HUES48 (cell line): ENCODE results near the gene SHOX.
"Not testable (repeated sequence)": the region's sequence is repeated elsewhere in the genome, so short reads cannot be mapped to it uniquely, and the experiment has no call there.

ENCODE experiments used
- H3K27ac ChIP-seq: one replicate; pipeline ENCODE4 v1.7.0; 2013; ENCODE audit warnings: low read depth, low read length, inconsistent platforms
- H3K27me3 ChIP-seq: 2 replicates; pipeline ENCODE4 v1.6.1; 2013; ENCODE audit warnings: mild to moderate bottlenecking, low read length; ENCODE audit not compliant: control insufficient read depth, insufficient read depth
- H3K36me3 ChIP-seq: 2 replicates; pipeline ENCODE4 v1.6.1; 2013; ENCODE audit warnings: low read length; ENCODE audit not compliant: control insufficient read depth, insufficient read depth
- H3K4me1 ChIP-seq: 2 replicates; pipeline ENCODE4 v1.6.1; 2013; ENCODE audit warnings: mild to moderate bottlenecking, low read length; ENCODE audit not compliant: control insufficient read depth, insufficient read depth
- H3K4me3 ChIP-seq: 2 replicates; pipeline ENCODE4 v1.5.1; 2013; ENCODE audit warnings: mild to moderate bottlenecking, low read depth, low read length
- H3K9ac ChIP-seq: 2 replicates; pipeline ENCODE4 v1.6.1; 2013; ENCODE audit warnings: mild to moderate bottlenecking, low read depth, low read length, moderate library complexity
- H3K9me3 ChIP-seq: 2 replicates; pipeline ENCODE4 v1.6.1; 2013; ENCODE audit warnings: low read length; ENCODE audit not compliant: control insufficient read depth, insufficient read depth

The SHOX gene

GRCh38 chrX:604616-605015 is 26.0 kb upstream of the SHOX start:
- H3K36me3 ChIP-seq, H3K4me1 ChIP-seq, H3K27me3 ChIP-seq, H3K9ac ChIP-seq, H3K4me3 ChIP-seq, H3K27ac ChIP-seq, H3K9me3 ChIP-seq: not testable (repeated sequence)

DNA sequence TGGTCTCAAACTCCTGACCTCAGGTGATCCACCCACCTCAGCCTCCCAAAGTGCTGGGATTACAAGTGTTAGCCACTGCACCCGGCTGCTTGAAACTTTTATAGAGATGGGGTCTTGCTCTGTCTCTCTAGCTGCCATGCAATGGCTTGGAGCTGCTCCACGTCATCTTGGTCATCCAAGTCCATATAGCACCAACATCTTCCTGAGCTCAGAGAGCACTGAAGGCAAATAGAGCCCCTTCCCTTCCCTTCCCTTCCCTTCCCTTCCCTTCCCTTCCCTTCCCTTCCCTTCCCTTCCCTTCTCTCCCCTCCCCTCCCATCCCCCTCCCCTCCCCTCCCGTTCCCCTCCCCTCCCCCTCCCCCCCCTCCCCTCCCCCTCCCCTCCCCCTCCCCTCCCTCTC is 22.5 kb upstream of the SHOX start:
- not testable (repeated sequence) for H3K4me3 ChIP-seq, H3K4me1 ChIP-seq, H3K27ac ChIP-seq, H3K36me3 ChIP-seq, H3K9ac ChIP-seq, H3K9me3 ChIP-seq, H3K27me3 ChIP-seq

- Histone ChIP-seq H3K36me3 (no peaks in the 10 kb centered on the region), H3K4me3 (no peak overlapping the region), H3K4me1 (no peaks in the 10 kb centered on the region), H3K9ac (no peak overlapping the region), H3K27ac (no peak overlapping the region), H3K9me3 (peaks cover 9% of the 10 kb centered on the region), H3K27me3 (peaks cover 28% of the 10 kb centered on the region)
These were observed 16.5 kb upstream of the SHOX start for GRCh38 chrX:614136-614535.

DNA sequence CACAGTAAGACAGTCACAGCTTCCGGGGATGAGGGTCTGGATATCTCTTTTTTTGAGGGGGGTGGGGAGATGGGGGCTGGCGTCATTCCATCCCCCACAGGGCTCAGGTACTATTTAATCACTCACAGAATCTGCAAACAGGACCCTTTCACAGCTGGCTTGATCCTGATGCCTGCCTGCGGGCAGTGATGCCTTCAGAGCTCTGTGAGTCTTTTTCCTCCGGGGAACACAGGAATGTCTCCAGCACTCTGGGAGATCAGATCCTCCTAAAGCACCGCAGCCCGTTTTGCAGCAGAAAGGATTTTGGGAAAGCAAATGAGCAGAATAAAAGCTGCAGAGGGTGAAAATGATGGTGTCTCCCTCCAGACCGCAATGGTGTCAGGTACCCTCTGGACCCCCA is 13.2 kb upstream of the SHOX start:
- H3K9me3 ChIP-seq: no peaks in the 10 kb centered on the region
- no peak overlapping the region for H3K27ac ChIP-seq
- H3K27me3 ChIP-seq: peaks cover 61% of the 10 kb centered on the region
- peaks cover 10% of the 10 kb centered on the region for H3K4me1 ChIP-seq
- H3K36me3 ChIP-seq: no peaks in the 10 kb centered on the region
- H3K9ac ChIP-seq: no peak overlapping the region
- no peak overlapping the region for H3K4me3 ChIP-seq

GRCh38 chrX:617891-618290 is 12.7 kb upstream of the SHOX start:
- no peak overlapping the region for H3K9ac ChIP-seq
- no peaks in the 10 kb centered on the region for H3K9me3 ChIP-seq
- H3K27me3 ChIP-seq: peaks cover 65% of the 10 kb centered on the region
- H3K4me1 ChIP-seq: peaks cover 10% of the 10 kb centered on the region
- H3K27ac ChIP-seq: no peak overlapping the region
- H3K36me3 ChIP-seq: no peaks in the 10 kb centered on the region
- no peak overlapping the region for H3K4me3 ChIP-seq

- H3K9me3 ChIP-seq, H3K4me3 ChIP-seq, H3K27ac ChIP-seq, H3K36me3 ChIP-seq, H3K9ac ChIP-seq, H3K4me1 ChIP-seq: not testable (repeated sequence)
- H3K27me3 ChIP-seq: peaks cover 70% of the 10 kb centered on the region
These were observed 12.3 kb upstream of the SHOX start for GRCh38 chrX:618304-618703.

DNA sequence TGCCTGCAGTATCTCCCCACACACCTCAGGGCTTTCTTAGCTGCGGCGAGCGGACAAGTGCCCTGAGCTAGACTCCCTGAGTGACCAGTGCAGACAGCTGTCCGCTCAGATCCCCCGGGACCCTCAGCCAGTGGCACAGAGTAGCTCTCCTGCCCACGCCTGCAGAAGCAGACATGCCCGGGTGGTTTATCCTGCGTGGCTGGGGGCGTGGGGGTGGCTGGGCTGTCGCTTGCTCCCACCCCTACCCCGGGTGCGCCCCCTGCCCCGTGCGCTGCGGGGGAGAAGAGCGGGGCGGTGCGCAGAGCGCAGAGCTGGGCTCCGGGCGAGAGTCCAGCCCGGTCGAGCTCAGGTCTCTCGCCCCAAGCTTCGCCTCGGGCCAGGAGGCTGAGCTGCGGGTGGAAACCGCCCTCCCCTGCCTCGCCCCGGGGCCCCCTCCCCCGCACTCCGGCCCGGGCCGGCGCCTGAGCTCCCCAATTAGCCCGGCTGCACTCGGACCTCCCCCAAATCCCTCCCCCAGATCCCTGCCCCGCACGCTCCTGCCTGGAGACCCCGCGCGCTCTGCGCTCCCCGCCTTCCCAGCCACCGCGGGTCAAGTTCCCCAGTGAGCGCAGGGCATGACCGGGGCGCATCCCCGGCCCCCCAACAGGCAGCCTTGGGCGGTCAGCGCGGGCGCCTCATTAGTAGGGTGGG is 11.7 kb upstream of the SHOX start:
- Histone ChIP-seq H3K36me3 (no peaks in the 10 kb centered on the region), H3K27me3 (peaks cover 76% of the 10 kb centered on the region), H3K27ac (no peak overlapping the region), H3K4me3 (peak overlapping the region; percentile 17; the same call in 1 of the 2 replicates), H3K4me1 (peaks cover 10% of the 10 kb centered on the region), H3K9ac (no peak overlapping the region), H3K9me3 (no peaks in the 10 kb centered on the region)

DNA sequence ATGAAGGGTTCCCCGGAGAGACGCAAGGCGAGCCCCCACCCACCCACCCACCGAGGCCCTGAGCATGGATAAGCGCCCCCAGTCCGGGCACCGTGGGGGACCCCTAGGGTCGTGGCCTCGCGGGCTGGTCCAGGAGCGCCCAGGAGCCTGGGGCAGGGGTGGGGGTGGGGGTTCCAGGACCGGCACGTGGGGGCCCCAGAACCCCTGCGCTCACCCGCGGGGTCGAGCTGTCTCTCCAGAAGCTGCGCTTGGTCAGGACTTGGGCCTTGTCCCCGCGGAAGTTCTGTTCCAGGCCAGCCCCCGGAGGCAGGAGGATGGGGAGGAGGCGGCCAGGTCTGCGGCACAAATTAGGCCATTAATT is 11.2 kb upstream of the SHOX start:
- Histone ChIP-seq H3K9ac (no peak overlapping the region), H3K9me3 (no peaks in the 10 kb centered on the region), H3K4me3 (0 out of 2 replicates have a peak overlapping the region, but pooled peaks have one; percentile 5), H3K27ac (no peak overlapping the region), H3K4me1 (peaks cover 10% of the 10 kb centered on the region), H3K27me3 (peaks cover 81% of the 10 kb centered on the region), H3K36me3 (no peaks in the 10 kb centered on the region)

GRCh38 chrX:619812-620531 is 10.6 kb upstream of the SHOX start:
- H3K4me3 ChIP-seq: peak overlapping the region; percentile 5; the same call in 1 of the 2 replicates
- peaks cover 10% of the 10 kb centered on the region for H3K4me1 ChIP-seq
- peaks cover 86% of the 10 kb centered on the region for H3K27me3 ChIP-seq

DNA sequence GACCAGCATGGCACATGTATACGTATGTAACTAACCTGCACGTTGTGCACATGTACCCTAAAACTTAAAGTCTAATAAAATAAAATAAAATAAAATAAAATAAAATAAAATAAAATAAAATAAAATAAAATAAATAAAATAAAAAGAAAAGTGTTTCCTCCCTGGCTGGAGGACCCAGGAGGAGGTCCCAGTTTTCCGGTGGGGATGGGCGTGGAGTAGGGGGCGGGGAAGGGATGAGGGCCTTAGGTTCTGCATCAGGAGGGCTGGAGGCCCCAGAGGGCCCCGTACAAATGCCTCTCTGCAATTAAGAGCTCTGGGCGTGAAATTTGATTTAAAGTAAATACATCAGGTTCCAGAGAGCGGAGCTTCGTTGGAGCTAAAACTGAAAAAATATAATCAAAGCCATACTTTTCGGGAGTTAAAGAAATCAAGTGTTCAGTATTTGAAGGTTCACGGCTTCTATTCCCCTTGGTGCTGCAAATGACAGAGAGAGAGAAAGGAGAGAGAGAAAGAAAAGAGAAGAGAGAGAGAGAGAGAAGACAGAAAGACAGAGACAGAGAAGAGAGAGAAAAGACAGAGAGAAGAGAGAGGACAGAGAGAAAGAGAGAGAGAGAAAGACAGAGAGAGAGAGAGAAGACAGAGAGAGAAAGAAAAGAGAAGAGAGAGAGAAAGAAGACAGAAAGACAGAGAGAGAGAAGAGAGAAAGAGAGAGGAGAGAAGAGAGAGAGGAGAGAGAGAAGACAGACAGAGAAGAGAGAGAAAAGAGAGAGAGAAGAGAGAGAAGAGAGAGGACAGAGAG is 8.7 kb upstream of the SHOX start:
- H3K27ac ChIP-seq: no peak overlapping the region
- H3K9me3 ChIP-seq: no peaks in the 10 kb centered on the region
- H3K4me3 ChIP-seq: no peak overlapping the region
- peaks cover 98% of the 10 kb centered on the region for H3K27me3 ChIP-seq
- peaks cover 10% of the 10 kb centered on the region for H3K4me1 ChIP-seq
- no peak overlapping the region for H3K9ac ChIP-seq
- H3K36me3 ChIP-seq: no peaks in the 10 kb centered on the region

More at GRCh38 chrX:619812-620531, 10.6 kb upstream of the SHOX start:
- H3K36me3 ChIP-seq: no peaks in the 10 kb centered on the region
- H3K9ac ChIP-seq: no peak overlapping the region
- H3K9me3 ChIP-seq: no peaks in the 10 kb centered on the region
- H3K27ac ChIP-seq: no peak overlapping the region

DNA sequence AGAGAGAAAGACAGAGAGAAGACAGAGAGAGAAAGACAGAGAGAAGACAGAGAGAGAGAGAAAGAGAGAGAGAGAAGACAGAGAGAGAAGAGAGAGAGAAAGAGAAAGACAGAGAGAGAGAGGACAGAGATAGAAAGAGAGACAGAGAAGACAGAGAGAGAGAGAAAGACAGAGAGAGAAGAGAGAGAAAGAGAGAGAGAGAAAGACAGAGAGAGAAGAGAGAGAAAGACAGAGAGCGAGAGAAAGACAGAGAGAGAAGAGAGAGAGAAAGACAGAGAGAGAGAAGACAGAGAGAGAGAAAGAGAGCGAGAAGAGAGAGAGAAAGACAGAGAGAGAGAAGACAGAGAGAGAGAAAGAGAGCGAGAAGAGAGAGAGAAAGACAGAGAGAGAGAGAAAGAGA is 7.8 kb upstream of the SHOX start:
- not testable (repeated sequence) for H3K4me1 ChIP-seq, H3K9me3 ChIP-seq, H3K27ac ChIP-seq, H3K36me3 ChIP-seq, H3K4me3 ChIP-seq, H3K9ac ChIP-seq
- peaks cover 98% of the 10 kb centered on the region for H3K27me3 ChIP-seq
